GM10847 (cell line): Measurements from ENCODE around the gene FARP1.

Source experiments
- POLR2A ChIP-seq: IDR thresholded peaks from 2 replicates; pipeline ENCODE4 v1.6.1; 2011; ENCODE audit not compliant: insufficient read length; ENCODE audit errors: extremely low read depth

The FARP1 gene

GRCh38 chr13:98200211-98200878, 57.5 kb downstream of the FARP1 start:
- no peak for TF ChIP-seq POLR2A

GRCh38 chr13:98201189-98201588, 58.3 kb downstream of the FARP1 start:
- TF ChIP-seq POLR2A = no peak

GRCh38 chr13:98201984-98202383, 59.1 kb downstream of the FARP1 start:
- TF ChIP-seq POLR2A = no peak

- no peak for TF ChIP-seq POLR2A
These were observed 60.9 kb downstream of the FARP1 start for GRCh38 chr13:98203646-98204326.

- no peak for TF ChIP-seq POLR2A
These were observed 61.7 kb downstream of the FARP1 start for GRCh38 chr13:98204546-98204945.

GRCh38 chr13:98206946-98207345, 64.1 kb downstream of the FARP1 start:
- TF ChIP-seq POLR2A = no peak

- TF ChIP-seq POLR2A = no peak
These were observed 64.5 kb downstream of the FARP1 start for GRCh38 chr13:98207416-98207815.

GRCh38 chr13:98208606-98209005, 65.7 kb downstream of the FARP1 start:
- no peak for TF ChIP-seq POLR2A

- TF ChIP-seq POLR2A = no peak
These were observed 69.9 kb downstream of the FARP1 start for GRCh38 chr13:98212763-98213162.

- TF ChIP-seq POLR2A = no peak
These were observed 70.5 kb downstream of the FARP1 start for GRCh38 chr13:98213354-98213753.

GRCh38 chr13:98214008-98214643, 71.2 kb downstream of the FARP1 start:
- no peak for TF ChIP-seq POLR2A

- TF ChIP-seq POLR2A = no peak
These were observed 71.8 kb downstream of the FARP1 start for GRCh38 chr13:98214707-98215106.

GRCh38 chr13:98215508-98215907, 72.6 kb downstream of the FARP1 start:
- no peak for TF ChIP-seq POLR2A

- TF ChIP-seq POLR2A = no peak
These were observed 73.3 kb downstream of the FARP1 start for GRCh38 chr13:98216135-98216565.

- TF ChIP-seq POLR2A = no peak
These were observed 73.9 kb downstream of the FARP1 start for GRCh38 chr13:98216711-98217285.

- no peak for TF ChIP-seq POLR2A
These were observed 74.7 kb downstream of the FARP1 start for GRCh38 chr13:98217597-98217996.

- no peak for TF ChIP-seq POLR2A
These were observed 76.8 kb downstream of the FARP1 start for GRCh38 chr13:98219685-98220084.
